Measurements from ENCODE around the gene FLVCR2.

The FLVCR2 gene

DNA sequence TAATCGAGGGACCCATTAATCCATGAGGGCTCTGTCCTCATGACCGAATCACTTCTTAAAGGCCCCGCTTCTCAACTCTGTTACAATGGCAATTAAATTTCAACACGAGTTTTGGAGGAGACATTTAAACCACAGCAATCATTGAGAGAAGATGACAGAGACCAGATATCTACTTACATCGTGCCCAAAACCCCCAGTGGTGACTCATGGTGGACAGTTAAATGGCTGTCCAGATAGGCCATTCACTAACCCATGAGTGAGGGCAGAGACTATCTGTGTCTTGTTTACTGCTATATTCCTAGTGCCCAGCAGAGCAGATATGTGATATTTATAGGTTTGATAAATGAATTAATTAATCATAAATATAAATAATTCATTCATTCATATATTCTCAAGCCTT lies 20.0 kb upstream of the FLVCR2 start:
- no peak for DNase-seq (ENCODE audit: low spot score)

DNA sequence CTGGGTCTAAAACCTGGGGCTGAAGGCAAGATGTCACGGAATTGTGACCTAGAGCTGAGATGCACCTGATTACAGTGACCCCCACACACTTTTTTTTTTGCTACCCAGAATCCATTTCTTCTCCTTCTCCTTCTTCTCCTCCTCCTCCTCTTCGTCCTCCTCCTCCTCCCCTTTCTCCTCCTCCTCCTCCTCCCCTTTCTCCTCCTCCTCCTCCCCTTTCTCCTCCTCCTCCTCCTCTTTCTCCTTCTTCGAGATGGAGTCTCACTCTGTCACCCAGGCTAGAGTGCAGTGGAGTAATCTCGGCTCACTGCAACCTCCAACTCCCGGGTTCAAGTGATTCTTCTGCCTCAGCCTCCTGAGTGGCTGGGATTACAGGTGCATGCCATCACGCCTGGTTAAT lies 19.4 kb upstream of the FLVCR2 start:
- no peak for DNase-seq (ENCODE audit: low spot score)

DNA sequence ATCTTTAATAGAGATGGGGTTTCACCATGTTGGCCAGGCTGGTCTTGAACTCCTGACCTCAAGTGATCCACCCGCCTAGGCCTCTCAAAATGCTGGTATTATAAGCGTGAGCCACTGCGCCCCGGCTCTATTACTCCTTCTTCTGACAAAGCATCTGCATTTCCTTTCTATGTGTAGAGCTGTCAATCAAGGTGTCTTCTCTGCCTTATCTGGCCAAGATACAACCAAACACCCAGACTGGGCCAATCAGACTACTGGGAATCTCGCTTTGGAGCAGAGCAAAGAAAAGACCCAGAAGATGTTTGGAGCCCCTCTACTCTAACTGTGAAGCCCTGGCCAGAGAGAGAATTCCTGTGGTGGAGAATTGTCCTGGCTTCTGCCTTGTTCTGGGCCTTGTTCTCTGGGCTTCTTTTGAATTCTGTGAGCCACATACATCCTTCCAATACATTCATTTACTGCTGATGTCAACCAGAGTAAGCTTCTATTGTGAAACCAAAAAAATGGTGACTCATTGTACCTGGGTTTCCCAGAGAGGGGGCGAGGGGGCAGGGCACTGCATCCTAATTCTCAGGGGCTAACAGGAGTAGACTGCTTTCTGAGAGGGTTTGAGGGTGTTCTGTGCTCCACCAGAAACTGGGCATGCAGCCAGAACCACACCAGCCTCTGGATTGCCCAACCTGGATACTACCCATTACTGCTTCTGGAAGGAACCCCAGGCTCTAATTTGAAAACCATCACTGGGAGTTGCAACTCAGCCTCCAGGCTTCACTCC lies 18.8 kb upstream of the FLVCR2 start:
- DNase-seq (ENCODE audit: low spot score) = no peak

DNA sequence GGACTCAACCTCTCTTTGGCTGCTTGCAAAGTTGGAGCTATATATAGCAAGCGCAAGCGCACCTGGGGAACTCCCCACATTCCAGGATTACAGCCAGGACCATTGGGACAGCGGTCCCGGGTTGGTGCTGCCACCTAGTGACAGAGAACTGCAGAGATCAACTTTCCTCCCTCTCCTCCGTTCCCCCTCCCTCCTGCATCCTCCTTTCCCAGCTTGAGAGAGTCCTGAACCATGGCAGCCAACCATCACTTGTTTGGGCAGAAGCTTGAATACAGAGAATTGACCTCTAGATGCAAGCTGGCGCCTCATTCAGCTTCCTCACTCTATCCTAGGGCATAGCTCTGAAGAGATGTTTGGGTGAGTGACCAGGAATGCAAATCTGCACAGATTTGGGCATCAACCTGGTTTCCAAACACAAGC lies 17.4 kb upstream of the FLVCR2 start:
- peak; percentile 53 for DNase-seq (ENCODE audit: low spot score)

DNA sequence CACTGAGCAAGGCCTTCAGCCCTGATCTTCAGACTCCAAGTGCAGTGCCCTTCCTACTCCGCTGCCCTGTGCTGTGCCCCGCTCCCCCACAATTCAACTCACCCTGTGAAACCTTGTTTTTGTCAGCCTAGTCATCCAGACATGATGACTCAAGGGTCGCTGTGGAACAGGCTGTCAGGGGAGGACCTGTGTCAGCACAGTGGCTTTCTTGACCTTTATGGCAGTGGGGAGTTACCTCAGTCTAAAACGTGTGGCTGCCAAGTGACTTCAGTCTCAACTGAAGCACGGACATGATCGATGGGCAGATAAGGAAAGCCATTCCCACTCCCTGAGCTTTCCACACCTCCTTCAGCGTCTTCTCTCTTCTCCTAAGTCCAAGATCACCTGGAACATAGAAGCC lies 16.3 kb upstream of the FLVCR2 start:
- no peak for DNase-seq (ENCODE audit: low spot score)

DNA sequence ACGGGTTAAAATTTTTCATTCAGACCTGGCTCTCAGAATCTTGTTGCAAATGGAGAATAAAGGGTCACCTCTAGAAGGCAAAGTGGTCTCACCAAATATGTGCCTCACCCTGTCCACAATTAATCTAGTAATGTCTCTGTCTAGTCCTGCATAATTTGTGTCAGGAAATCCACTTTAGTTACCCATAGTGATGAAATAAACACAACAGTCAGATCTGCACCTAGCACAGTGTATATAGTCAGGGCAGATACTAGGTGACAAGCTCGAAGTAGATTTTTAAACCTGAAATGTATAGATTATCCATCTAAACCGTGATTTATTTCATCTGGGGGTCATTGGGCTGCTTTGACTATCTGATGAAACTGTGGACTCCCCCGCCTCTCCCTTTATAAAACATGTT lies 15.9 kb upstream of the FLVCR2 start:
- no peak for DNase-seq (ENCODE audit: low spot score)

DNA sequence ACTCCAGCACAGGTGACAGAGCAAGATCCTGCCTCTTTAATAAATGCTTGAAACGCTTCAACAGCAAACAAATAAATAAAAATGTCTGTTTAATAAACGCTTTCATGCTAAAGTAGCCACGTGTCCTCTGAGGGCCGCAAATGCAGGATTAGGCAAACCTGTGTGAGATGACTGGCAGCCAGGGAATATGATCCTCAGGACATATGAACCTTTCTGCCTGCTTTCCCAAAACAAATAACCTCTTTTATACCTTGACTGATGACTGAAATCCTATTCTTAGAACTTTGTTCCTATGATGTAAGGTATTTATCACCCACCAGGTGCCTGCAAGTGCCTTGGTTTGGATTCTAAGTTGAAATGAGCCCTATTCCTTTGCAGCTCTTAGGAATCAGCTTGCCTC lies 14.5 kb upstream of the FLVCR2 start:
- DNase-seq (ENCODE audit: low spot score) = no peak

DNA sequence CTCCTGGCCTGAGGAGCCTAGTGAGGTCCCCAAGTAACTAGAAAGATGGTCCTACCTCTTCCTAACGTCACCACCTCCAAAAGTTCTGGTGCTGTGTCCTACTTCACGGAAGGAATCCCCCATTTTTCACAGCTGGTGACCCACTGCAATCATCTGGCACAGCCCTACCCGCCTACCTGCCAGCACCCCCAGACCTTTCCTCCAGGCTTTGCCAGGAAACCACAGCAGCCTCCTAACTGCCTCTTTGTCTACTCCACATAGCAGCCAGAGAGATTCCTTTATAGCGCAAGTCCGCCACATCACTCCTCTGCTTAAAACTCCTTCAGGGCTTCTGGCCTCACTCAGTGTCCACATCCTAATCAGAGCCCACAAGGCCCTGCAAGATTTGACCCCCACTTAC lies 13.4 kb upstream of the FLVCR2 start:
- DNase-seq (ENCODE audit: low spot score) = no peak

DNA sequence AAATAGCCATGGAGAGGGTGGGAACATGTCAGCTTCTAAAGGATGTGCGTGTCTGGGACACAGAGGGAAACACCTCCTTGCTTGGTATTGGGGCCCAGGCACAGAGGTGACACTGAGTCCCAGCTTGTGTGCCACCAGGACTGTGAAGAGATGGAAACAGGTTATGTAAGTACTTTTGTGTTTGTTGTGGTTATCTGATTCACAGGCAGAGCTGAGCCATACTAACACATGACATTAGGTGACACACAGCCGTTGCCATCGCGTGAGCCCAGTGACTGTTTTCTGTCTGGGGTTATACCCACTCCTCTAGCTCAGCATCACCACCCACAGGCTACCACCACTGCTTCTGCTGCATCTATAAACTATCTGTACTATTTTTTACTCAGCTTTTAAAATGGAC lies 12.1 kb upstream of the FLVCR2 start:
- no peak for DNase-seq (ENCODE audit: low spot score)

DNA sequence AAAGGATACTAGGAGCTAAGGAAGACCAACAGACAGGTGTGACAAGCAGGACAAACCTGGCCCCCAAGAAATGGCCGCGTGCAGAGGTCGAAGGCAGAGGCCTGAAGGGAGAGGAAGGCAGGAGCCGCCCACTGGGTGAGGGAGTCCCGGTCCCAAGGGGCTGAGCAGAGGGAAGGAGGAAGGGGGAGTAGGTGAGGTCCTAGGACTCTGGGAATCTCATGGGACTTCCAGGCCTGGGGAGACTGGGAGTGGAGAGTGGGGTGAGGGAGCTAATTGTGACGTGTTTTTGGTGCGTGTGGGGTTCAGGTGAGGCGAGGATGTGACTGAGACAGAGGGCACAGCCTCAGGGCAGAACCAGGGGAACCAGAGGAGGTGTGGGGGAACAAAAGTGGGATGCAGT lies 11.7 kb upstream of the FLVCR2 start:
- no peak for DNase-seq (ENCODE audit: low spot score)

DNA sequence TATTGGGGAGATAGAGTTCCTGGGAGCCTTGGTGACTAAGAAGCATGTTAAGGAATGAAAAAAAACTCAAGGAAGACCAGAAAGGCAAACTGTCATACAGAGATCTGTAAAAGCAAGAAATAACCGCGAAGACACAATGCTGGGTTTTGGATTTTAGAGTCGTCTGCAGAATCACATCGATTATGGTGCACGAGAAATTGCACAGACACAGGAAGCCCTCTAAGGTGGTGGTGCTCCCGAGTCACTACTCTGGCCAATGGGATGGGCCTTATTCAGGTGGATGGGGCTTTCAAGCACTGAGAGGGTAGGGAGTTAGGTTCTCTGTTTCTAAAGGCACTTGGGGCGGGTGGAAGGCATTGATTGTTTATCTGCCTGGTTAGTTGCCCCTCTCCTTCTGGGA lies 10.3 kb upstream of the FLVCR2 start:
- DNase-seq (ENCODE audit: low spot score) = no peak

DNA sequence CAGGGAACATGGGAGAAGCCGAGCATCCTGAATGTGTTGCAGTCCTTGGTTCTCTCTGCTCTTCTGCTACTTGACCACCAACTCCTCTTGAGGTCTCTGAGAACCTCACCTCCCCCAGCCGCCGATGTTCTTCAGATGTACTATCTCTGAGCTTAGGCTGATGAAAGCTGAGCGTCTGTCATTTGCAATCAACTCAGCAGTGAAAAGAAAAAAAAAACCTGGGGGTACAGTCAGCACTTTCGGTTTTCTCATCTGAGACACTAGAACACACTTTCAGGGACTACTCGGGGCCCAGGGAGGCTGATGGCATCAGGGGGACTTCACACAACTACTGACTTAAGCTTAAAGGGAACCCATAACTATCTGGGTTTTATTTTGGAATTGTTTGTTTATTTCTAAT lies 9.6 kb upstream of the FLVCR2 start:
- no peak for DNase-seq (ENCODE audit: low spot score)

DNA sequence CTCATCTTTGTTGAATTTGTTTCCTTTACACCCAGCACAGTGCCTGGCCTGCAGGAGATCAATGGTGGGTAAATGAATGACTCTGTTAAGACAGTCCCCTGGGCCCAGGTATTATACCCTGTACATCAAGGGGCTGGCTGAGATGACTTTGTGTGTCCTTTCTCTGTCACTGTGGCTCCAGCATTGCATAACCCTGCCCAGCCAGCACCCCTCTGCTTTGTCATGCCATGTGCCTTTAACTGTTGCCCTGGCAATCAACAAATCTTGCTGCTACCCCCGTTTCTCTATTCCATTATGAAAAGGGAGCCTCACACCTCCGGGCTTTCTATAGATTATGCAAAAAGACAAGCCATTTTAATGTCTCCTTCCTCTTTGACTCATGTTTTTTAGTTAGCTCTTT lies 7.6 kb upstream of the FLVCR2 start:
- no peak for DNase-seq (ENCODE audit: low spot score)

DNA sequence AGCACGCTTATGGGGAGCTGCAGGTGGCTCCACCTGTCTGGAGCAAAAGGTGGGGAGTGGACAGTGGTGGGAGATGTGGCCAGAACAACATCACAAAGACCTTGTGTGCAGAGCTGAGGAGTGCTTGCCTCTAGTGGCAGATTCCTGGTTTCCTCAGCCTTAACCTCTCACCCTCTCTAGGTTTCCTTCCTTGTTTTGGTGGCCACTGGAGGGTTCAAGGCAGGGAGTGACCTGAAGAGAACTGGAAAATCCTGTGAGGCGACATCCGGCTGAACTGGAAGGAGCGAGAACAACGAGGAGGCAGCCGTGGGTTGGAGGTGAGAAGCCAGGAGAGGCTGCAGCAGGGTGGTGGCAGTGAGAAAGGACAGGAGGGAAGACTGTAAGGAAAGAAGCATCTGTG lies 6.3 kb upstream of the FLVCR2 start:
- no peak for DNase-seq (ENCODE audit: low spot score)

DNA sequence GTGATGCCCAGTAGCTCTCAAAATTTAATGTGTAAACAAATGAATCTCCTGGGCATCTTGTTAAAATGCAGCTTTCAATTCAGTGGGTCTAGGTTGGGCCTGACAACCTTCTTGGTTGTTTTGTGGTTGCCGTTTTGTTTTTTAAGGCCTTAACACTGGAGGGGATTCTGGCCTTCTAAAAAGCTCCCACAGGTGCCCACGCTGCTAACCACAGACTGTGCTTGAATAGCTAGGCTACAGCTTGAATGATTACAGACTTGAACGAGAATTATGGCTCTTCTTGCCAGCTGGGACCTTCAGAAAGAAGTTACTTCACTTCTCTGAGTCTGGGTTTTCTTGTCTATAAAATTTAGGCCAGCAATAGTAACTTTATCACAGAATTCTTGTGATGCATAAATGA lies 1.3 kb upstream of the FLVCR2 start:
- no peak for DNase-seq (ENCODE audit: low spot score)

DNA sequence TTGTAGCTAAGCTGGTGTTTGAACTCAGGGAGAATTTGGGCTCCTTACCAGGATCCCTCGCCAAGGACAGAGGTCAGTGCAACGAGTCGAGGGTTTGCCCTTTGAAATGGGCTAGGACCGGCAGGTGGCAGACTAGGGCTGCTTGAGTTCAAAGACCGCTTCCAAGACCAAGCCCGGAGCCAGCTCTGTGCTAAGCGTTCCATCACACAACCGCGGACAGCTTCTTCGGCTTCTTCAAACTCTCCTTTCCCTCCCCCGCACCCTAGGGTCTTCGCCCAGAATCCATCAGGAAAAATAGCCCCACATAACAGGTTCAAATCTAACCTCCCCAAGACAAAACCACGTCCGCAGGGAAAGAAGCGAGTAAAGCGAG lies 705 bp upstream of the FLVCR2 start:
- DNase-seq (ENCODE audit: low spot score) = peak; percentile 74

DNA sequence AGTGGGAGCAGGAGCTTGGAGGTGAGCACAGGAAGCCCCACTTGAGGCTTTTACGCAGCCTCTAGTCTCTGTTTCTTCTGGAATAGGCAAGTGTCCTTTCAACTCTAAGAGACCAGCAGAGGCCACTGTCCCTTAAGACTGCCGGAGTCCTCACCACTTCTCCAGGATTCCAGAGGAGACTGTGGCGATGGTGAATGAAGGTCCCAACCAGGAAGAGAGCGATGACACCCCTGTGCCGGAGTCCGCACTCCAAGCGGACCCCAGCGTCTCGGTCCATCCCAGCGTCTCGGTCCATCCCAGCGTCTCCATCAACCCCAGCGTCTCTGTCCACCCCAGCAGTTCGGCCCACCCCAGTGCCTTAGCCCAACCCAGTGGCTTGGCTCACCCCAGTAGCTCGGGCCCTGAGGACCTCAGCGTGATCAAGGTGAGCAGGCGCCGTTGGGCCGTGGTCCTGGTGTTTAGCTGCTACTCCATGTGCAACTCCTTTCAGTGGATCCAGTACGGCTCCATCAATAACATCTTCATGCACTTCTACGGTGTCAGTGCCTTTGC lies 442 bp downstream of the FLVCR2 start:
- no peak for DNase-seq (ENCODE audit: low spot score)

DNA sequence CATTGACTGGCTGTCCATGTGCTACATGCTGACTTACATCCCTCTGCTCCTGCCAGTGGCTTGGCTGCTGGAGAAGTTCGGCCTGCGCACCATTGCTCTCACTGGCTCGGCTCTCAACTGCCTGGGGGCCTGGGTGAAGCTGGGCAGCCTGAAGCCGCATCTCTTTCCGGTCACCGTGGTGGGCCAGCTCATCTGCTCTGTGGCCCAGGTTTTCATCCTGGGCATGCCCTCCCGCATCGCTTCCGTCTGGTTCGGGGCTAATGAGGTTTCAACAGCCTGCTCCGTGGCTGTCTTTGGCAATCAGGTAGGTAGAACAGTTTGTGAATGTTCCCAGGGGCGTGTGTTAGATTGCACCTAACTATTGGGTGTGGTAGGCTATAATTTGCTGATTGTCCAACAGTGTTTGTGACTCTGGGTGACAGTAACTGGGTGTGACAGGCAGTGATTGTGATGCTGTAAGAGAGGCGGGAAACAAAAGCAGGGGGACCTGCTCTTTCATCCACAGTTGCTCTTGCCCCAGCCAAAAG lies 981 bp downstream of the FLVCR2 start:
- no peak for DNase-seq (ENCODE audit: low spot score)

DNA sequence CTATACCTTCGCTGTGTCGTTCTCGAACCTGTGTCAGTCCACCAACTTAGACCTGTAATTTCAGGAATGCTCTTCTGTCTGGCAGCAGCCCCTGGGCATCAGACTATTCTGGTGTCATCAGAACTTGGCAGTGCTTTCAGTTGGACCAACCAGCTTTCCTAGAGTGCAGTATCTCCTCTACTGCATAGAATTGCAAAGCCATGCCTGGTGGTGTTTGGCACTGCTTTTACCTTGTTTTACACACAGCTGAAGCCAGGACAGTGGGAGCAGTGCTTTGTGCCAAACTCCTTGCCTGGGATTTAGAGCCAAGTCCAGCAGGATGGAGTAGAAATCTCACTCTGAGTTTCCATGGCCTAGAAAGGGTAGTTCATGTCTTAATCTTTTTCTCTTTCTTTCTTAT lies 1.5 kb downstream of the FLVCR2 start:
- DNase-seq (ENCODE audit: low spot score) = no peak

DNA sequence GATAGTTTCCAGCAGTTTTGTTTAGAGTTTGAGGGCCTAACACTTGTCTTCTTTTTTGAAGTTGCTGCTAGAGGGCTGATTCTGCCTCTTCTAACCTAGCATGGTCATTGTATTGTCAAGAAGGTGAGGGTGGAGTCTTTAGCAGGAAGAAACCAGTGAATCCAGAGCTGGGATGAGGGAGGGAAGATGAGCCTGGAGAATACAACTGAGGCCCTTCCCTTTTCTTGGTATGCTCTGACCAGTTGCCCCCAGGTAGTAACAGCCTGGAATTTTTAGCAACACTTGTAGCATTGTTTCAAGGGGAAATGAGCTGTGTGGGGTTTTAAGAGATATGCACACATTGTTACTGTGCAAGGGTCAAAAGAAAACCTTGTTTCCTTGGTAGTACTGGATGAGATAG lies 9.0 kb downstream of the FLVCR2 start:
- DNase-seq (ENCODE audit: low spot score) = no peak

DNA sequence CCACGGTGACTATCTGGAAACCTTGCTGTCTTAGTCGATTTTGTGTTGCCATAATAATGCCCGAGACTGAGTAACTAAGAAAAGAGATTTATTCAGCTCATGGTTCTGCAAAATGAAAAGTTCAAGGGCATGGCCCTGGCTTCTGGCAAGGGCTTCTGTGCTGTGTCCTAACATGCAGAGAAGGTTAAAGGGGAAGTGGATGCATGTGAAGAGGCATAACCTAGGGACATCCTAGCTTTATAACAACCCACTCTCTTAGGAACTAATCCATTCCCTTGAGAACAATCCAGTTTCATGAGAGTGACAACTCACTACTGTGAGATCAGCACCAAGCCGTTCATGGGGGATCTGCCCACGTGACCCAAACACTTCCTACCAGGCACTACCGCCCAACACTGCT lies 11.5 kb downstream of the FLVCR2 start:
- no peak for DNase-seq (ENCODE audit: low spot score)

DNA sequence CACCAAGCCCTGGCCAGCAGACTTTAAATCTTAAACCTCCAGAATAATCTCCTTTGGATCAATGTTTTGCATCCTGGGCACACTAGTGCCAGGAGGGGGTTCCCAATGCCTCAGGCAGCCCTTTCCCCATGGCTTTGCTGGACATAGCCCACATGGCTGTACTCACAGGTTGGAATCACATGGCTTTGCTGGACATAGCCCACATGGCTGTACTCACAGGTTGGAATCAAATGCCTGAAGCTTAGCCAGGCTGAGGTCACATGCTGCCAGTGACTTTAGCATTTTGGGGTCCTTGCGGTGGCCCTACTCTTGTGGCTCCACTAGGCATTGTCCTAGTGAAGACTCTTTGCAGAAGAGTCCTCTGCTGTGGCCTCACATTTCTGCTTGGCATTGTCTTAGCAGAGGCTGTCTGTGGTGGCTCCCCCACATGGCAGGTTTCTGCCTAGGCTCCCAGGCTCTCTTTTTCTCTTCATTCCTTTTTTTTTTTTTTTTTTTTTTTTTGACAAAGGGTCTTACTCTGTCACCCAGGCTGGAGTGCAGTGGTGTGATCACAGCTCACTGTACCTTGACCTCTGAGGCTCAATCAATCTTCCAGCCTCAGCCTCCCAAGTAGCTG lies 13.0 kb downstream of the FLVCR2 start:
- DNase-seq (ENCODE audit: low spot score) = no peak

DNA sequence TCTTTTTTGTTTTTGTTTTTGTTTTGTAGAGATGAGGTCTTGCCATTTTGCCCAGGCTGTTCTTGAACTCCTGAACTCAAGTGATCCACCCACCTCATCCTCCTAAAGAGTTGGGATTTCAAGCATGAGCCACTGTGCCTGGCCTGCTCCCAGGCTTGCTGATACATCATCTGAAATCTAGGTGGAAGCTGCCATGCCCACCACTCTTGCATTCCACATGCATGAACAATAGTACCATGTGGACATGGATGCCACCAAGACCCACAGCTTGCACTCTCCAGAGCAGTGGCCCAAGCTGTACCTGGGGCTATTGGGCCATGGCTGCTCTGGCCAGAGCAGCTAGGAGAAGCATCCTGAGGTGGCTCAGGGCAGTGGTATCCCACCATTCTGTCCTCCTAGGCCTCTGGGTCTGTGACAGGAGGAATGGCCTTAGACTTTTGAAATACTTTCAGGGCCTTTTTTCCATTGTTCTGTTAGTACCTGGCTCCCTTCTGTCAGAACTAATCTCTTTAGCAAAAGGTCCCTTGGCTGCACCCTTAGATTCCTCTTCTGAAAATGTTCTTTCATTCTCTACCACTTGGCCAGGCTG lies 13.7 kb downstream of the FLVCR2 start:
- DNase-seq (ENCODE audit: low spot score) = no peak
